HCT116 (cell line): ENCODE data around the gene BCAR3. TPM values are rescaled to one million over a fixed set of nuclear protein-coding genes. Genes with fewer than 3 reads are reported as not detected.
"Not testable (repeated sequence)": the region's sequence is repeated elsewhere in the genome, so short reads cannot be mapped to it uniquely, and the experiment has no call there.

Experiments used
- ATAC-seq: fragments of 200-7000 bp; cut with Tn5 transposase; 2 replicates; pipeline ENCODE4 v1.9.1; 2020; ENCODE audit warnings: mild to moderate bottlenecking, moderate library complexity
- BruUV-seq: library from RNA; stranded (reverse); fragments of 400-500 nt; replicated peaks from 2 replicates; lab custom pipeline; 2021; lab: Mats Ljungman, UMichigan
- CTCF ChIA-PET: fragments of 300-600 bp; sonication (Branson Sonifier 250); formaldehyde crosslinking; loops from one replicate; lab custom pipeline; 2021; ENCODE audit warnings: antibody characterized with exemption; lab: Charles Lee
- POLR2A ChIA-PET: fragments of 300-600, 350-600 bp; sonication (Branson Sonifier 250); formaldehyde crosslinking; loops from one replicate; lab custom pipeline; 2021; ENCODE audit warnings: antibody characterized with exemption; lab: Charles Lee
- RAD21 ChIA-PET, 2 experiments: fragments of 300-600 bp; sonication (Branson Sonifier 250); formaldehyde crosslinking; loops; one replicate each; lab custom pipeline; 2023; ENCODE audit warnings: low total read pairs in 2 of 2; ENCODE audit not compliant: uncharacterized antibody in 2 of 2, unreplicated experiment in 2 of 2, low non-redundant PET in 1 of 2; lab: Charles Lee
- DNase-seq: peaks from one replicate; pipeline ENCODE4 v3.0.0-alpha.2; 2010; ENCODE audit warnings: low read depth, low spot score
- H2AFZ ChIP-seq: fragments of 200-600 bp; shearing (Covaris generic), sonication (generic); 2 replicates; pipeline ENCODE4 v1.6.1; 2017; ENCODE audit warnings: low read depth, mixed run types, mixed read lengths, antibody characterized with exemption, low read length; ENCODE audit not compliant: poor library complexity, severe bottlenecking
- H3K27ac ChIP-seq: 2 replicates; pipeline ENCODE4 v1.5.1; 2012; ENCODE audit warnings: low read depth, low read length
- H3K27me3 ChIP-seq: fragments of 200-600 bp; sonication (generic); 2 replicates; pipeline ENCODE4 v1.6.1; 2016; ENCODE audit warnings: mixed run types, low read length, mixed read lengths; ENCODE audit not compliant: insufficient read depth
- H3K36me3 ChIP-seq, 2 experiments: fragments of 200-500 bp in 1 of 2; fragments of 200-600 bp in 1 of 2; sonication (Bioruptor generic) in 1 of 2; sonication (generic) in 1 of 2; 2 replicates each; pipeline versions ENCODE4 v1.5.1 to v1.6.1; 2014 to 2016; ENCODE audit warnings: low read length in 2 of 2, inconsistent platforms in 1 of 2, mixed read lengths in 1 of 2, mixed run types in 1 of 2; ENCODE audit not compliant: insufficient read depth in 2 of 2, control insufficient read depth in 1 of 2
- H3K4me1 ChIP-seq, 2 experiments: fragments of 200-600 bp in 1 of 2; sonication (generic) in 1 of 2; 2 replicates each; pipeline versions ENCODE4 v1.5.1 to v1.6.1; 2012 to 2017; ENCODE audit warnings: low read length in 2 of 2, inconsistent platforms in 1 of 2, mild to moderate bottlenecking in 1 of 2, mixed read lengths in 1 of 2, mixed run types in 1 of 2, moderate library complexity in 1 of 2; ENCODE audit not compliant: insufficient read depth in 2 of 2, control insufficient read depth in 1 of 2
- H3K4me2 ChIP-seq: fragments of 200-600 bp; sonication (generic); 2 replicates; pipeline ENCODE4 v1.6.1; 2017; ENCODE audit warnings: mixed run types, low read length, mixed read lengths
- H3K4me3 ChIP-seq, 2 experiments: fragments of 200-600 bp in 1 of 2; sonication (generic) in 1 of 2; replicated peaks in 1 of 2; 2 replicates each; pipeline ENCODE4 v1.5.1; 2011 to 2016; ENCODE audit warnings: low read length in 2 of 2, control low read depth in 1 of 2, low read depth in 1 of 2, mild to moderate bottlenecking in 1 of 2, mixed read lengths in 1 of 2, mixed run types in 1 of 2
- H3K79me2 ChIP-seq: fragments of 200-600 bp; sonication (generic); 2 replicates; pipeline ENCODE4 v1.6.1; 2017; ENCODE audit warnings: mild to moderate bottlenecking, mixed run types, low read length, moderate library complexity, mixed read lengths; ENCODE audit not compliant: insufficient read depth
- H3K9ac ChIP-seq: fragments of 200-600 bp; sonication (generic); 2 replicates; pipeline ENCODE4 v1.6.1; 2016; ENCODE audit warnings: low read length, mixed read lengths
- H3K9me2 ChIP-seq: fragments of 200-600 bp; sonication (generic), shearing (Covaris generic); 2 replicates; pipeline ENCODE4 v1.6.1; 2017; ENCODE audit warnings: mixed run types, mild to moderate bottlenecking, moderate library complexity; ENCODE audit not compliant: insufficient read depth
- H3K9me3 ChIP-seq, 2 experiments: fragments of 200-500 bp in 1 of 2; fragments of 200-600 bp in 1 of 2; sonication (Bioruptor generic) in 1 of 2; sonication (generic) in 1 of 2; 2 replicates each; pipeline ENCODE4 v1.6.1; 2014 to 2017; ENCODE audit warnings: low read length in 2 of 2, mixed read lengths in 2 of 2, inconsistent platforms in 1 of 2, low read depth in 1 of 2, mild to moderate bottlenecking in 1 of 2, mixed run types in 1 of 2, moderate library complexity in 1 of 2; ENCODE audit not compliant: control insufficient read depth in 1 of 2, insufficient read depth in 1 of 2
- H4K20me1 ChIP-seq: fragments of 200-600 bp; sonication (generic), shearing (Covaris generic); 2 replicates; pipeline ENCODE4 v1.6.1; 2017; ENCODE audit warnings: mixed run types, mild to moderate bottlenecking, moderate library complexity; ENCODE audit not compliant: insufficient read depth
- JUND ChIP-seq: IDR thresholded peaks from 2 replicates; pipeline ENCODE4 v1.6.1; 2012
- SIN3A ChIP-seq: IDR thresholded peaks from 2 replicates; pipeline ENCODE4 v1.6.1; 2012; ENCODE audit warnings: low read depth
- YY1 ChIP-seq: IDR thresholded peaks from 2 replicates; pipeline ENCODE4 v1.6.1; 2011; ENCODE audit warnings: low read length, low read depth, moderate library complexity, mild to moderate bottlenecking; ENCODE audit not compliant: insufficient replicate concordance; ENCODE audit errors: extremely low read depth
- intact Hi-C: fragments of 100-400 bp; cut with micrococcal nuclease; formaldehyde crosslinking; loops from 2 replicates; pipeline ENCODE4 v1.10.0; 2022
- total RNA-seq: library from RNA; stranded (reverse); gene quantifications from one replicate; pipeline ENCODE4 v1.2.1, GENCODE V29; 2021; ENCODE audit not compliant: unreplicated experiment

The BCAR3 gene
- total RNA-seq, 1 experiment from 2014 or later = 24.5 TPM

GRCh38 chr1:93698329-93699048 is 16.9 kb upstream of the BCAR3 start:
- Histone ChIP-seq H3K36me3 (no peaks in the 10 kb centered on the region), H3K9me2 (no peaks in the 10 kb centered on the region), H3K4me3 (no peak overlapping the region), H3K9ac (no peak overlapping the region), H3K27ac (no peak overlapping the region), H4K20me1 (no peaks in the 10 kb centered on the region), H3K4me1 (peaks cover 38 to 96% of the 10 kb centered on the region in 2 experiments), H3K79me2 (no peaks in the 10 kb centered on the region), H3K27me3 (no peaks in the 10 kb centered on the region), H3K4me2 (no peak overlapping the region), H3K9me3 (no peaks in the 10 kb centered on the region), H2AFZ (no peak overlapping the region)
- DNase-seq = no peak
- intact Hi-C loops = no loop called here
- BruUV-seq = no TSS peak
- ChIA-PET POLR2A (no interaction called here), RAD21 (no interaction called here), CTCF (no interaction called here)
- TF ChIP-seq JUND (no peak), YY1 (no peak), SIN3A (no peak)
- ATAC-seq = no peak

DNA sequence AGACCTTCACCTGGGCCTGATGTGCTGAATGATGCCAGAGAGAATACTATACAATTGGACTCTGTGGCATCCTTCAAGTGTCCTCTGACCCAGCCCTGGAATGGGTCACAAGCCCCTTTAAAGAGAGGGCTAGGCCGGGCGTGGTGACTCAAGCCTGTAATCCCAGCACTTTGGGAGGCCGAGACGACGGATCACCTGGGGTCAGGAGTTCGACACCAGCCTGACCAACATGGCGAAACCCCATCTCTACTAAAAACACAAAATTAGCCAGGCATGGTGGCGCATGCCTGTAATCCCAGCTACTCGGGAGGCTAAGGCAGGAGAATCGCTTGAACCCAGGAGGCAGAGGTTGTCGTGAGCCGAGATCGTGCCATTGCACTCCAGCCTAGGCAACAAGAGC is 15.9 kb upstream of the BCAR3 start:
- POLR2A ChIA-PET, H2AFZ ChIP-seq, H3K9me3 ChIP-seq, BruUV-seq, DNase-seq, H3K9ac ChIP-seq, H3K4me3 ChIP-seq, ATAC-seq, H3K27ac ChIP-seq, H3K79me2 ChIP-seq, RAD21 ChIA-PET, CTCF ChIA-PET, H3K4me2 ChIP-seq, H3K9me2 ChIP-seq, H4K20me1 ChIP-seq, H3K27me3 ChIP-seq, H3K36me3 ChIP-seq, intact Hi-C loops: not testable (repeated sequence)
- H3K4me1 ChIP-seq = peaks cover 38 to 96% of the 10 kb centered on the region in 2 experiments
